ENCODE measurements around the gene HNRNPC.
"Not testable (repeated sequence)": the region's sequence is repeated elsewhere in the genome, so short reads cannot be mapped to it uniquely, and the experiment has no call there.

HNRNPC gene

DNA sequence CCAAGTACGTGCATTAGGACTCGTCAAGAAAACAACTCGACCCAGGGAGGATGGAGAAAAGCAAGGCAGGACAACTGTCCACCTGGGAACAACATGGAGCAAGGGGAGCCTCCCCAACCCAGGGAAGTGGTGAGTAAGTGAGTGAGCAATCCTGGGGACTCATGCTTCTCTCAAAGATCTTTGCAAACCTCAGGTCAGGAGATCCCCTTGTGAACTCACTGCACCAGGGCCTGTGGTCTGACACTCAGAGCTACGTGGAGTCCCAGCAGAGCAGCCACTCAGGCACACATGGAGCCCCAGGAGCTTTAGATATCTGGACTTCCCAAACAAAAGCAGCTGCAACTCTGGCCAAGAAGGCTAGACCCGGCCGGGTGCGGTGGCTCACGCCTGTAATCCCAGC lies 101.2 kb downstream of the HNRNPC start:
- no peak overlapping the region for H3K4me3 ChIP-seq (replicated peaks; ENCODE audit: low read depth, low read length)
- TF ChIP-seq, protein P1, sequence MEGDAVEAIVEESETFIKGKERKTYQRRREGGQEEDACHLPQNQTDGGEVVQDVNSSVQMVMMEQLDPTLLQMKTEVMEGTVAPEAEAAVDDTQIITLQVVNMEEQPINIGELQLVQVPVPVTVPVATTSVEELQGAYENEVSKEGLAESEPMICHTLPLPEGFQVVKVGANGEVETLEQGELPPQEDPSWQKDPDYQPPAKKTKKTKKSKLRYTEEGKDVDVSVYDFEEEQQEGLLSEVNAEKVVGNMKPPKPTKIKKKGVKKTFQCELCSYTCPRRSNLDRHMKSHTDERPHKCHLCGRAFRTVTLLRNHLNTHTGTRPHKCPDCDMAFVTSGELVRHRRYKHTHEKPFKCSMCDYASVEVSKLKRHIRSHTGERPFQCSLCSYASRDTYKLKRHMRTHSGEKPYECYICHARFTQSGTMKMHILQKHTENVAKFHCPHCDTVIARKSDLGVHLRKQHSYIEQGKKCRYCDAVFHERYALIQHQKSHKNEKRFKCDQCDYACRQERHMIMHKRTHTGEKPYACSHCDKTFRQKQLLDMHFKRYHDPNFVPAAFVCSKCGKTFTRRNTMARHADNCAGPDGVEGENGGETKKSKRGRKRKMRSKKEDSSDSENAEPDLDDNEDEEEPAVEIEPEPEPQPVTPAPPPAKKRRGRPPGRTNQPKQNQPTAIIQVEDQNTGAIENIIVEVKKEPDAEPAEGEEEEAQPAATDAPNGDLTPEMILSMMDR (IDR thresholded peaks at IDR 0.05; ENCODE audit: low read depth, low read length, missing control alignments) = no peak
- DNase-seq (ENCODE audit: extremely low read depth, low read depth) = no peak

DNA sequence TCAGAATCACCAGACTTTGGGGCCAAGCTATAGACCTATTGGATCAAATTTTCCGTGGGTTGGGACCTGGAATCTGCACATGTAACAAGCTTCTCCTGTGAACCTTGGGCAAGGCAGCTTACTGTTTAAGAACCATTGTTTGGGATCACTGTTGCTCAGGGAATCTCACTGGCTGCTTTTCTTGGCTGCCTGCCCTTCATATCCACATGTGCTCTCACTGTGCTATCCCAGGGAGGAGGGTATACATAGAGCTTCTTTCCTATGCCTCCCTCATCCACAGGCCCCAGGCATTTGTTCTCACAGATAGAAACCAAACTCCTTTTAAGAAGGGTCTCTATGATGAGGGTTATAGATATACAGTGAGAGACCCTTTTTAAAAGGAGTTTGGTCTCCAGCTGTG lies 103.6 kb downstream of the HNRNPC start:
- H3K4me3 ChIP-seq (replicated peaks; ENCODE audit: low read depth, low read length); DNase-seq (ENCODE audit: extremely low read depth, low read depth): not testable (repeated sequence)

DNA sequence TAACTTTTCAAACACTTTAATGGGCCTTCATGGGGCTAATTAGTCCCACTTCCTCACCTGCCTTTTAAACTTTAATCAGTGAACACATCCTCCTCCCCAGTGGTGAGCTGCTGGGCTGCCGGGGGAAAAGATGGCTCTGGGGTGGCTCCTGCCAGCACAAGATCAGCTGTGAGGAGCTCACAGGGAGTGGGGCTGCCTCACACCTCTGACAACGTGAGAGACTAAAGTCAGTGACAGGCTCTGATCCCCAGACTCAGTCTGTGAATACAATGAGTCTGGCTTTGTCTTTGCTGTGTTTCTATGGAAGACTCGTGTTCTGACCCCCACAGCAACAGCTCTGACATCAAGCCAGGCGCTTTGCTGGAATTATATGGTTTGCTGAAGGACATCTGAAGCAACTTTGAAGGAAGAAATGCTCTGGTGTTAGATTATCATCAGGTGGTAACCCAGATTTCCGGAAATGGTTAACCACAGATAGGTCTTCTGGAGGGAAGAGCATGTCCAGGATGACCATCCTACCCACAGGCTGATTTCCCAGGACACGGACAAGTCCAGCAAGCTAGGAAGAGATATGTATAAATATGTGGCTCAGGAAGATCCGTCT lies 104.1 kb downstream of the HNRNPC start:
- not testable (repeated sequence) for H3K4me3 ChIP-seq (replicated peaks; ENCODE audit: low read depth, low read length); DNase-seq (ENCODE audit: extremely low read depth, low read depth)

DNA sequence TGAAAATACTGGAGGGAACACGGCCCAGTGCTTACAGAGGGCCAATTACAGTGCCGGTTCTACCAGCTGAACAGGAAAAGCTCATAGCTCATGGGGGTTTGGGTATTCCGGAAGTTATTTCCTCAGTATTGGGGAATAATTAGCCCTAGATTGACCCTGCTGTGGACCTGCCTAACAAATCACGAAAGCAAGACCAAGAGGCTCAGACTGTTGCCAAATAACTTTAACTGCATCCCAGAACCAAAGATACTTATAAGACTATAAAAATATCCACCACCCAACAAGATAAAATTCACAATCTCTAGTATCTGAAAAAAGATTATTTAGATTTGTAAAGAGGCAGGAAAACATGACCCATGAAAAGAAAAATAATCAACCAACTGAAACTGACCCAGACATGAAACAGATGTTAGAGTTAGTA lies 105.4 kb downstream of the HNRNPC start:
- no peak for DNase-seq (ENCODE audit: extremely low read depth, low read depth)
- no peak overlapping the region for H3K4me3 ChIP-seq (replicated peaks; ENCODE audit: low read depth, low read length)

DNA sequence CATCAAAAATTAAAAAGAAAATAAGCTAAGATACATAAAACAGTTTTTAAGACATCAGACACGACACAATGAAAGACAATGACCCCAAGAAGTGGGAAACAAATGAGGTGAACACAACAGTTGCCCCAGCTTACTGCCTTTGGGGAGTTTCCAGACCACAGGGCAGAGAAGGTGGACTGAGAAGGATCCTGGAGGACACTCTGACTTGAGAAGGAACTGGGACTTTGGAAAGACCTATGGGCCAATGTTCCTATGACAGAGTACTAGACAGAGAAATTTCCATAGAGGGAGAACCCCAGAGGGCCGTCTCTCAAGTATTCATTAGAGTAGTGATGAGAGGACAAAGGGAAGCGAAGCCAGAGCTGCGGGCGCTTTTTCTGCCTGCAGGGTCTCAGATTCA lies 107.2 kb downstream of the HNRNPC start:
- TF ChIP-seq, protein P1 (IDR thresholded peaks at IDR 0.05; ENCODE audit: low read depth, low read length, missing control alignments) = no peak
- no peak overlapping the region for H3K4me3 ChIP-seq (replicated peaks; ENCODE audit: low read depth, low read length)
- DNase-seq (ENCODE audit: extremely low read depth, low read depth) = no peak

More for the DNA sequence above, 105.4 kb downstream of the HNRNPC start:
- TF ChIP-seq, protein P1 (IDR thresholded peaks at IDR 0.05; ENCODE audit: low read depth, low read length, missing control alignments) = no peak

DNA sequence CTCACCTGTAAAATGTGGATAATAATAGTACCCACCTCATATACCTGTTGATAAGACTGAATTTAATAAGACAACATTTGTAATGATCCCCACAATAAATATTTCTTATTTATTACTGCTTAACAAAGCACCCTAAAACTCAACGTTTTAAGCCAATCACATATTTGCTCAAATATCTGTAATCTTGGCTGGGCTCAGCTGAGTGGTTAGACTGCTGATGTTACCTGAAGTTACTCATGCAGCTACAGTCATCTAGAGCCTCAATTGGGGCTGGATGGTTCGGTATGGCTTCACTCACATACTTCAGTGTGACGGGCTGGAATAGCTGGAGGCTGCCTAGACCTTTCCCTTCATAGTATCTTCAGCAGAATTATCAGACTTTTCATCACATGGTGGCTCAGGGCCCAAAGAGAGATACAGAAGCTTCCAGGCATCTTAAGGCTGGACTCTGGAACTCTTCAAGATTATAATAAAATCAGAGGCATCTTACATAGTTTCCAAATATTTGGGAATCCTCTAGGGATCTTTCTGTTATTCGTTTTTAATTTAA lies 109.1 kb downstream of the HNRNPC start:
- DNase-seq (ENCODE audit: extremely low read depth, low read depth) = no peak
- TF ChIP-seq, protein P1 (IDR thresholded peaks at IDR 0.05; ENCODE audit: low read depth, low read length, missing control alignments) = no peak

More for the DNA sequence above, 109.1 kb downstream of the HNRNPC start:
- H3K4me3 ChIP-seq (replicated peaks; ENCODE audit: low read depth, low read length) = no peak overlapping the region
